Testis (tissue), 3 donors: ENCODE measurements around the gene CHRNB2. TPM values are rescaled to one million over a fixed set of nuclear protein-coding genes. Genes with fewer than 3 reads are reported as not detected.
A peak's percentile ranks its signal among the peaks of the same experiment; 100 is the strongest.

ENCODE experiments used
- DNase-seq: peaks from one replicate; pipeline ENCODE4 v3.0.0-alpha.2; 2019
- H3K27ac ChIP-seq, 2 donors: fragments of 200-600 bp; sonication (generic); one replicate each; pipeline ENCODE4 v1.5.1; 2019
- H3K27me3 ChIP-seq: fragments of 200-600 bp; sonication (generic); one replicate; pipeline ENCODE4 v1.5.1; 2019
- H3K36me3 ChIP-seq: fragments of 200-600 bp; sonication (generic); one replicate; pipeline ENCODE4 v1.5.1; 2017; ENCODE audit warnings: low read depth; ENCODE audit errors: missing control alignments
- H3K4me1 ChIP-seq: fragments of 200-600 bp; sonication (generic); one replicate; pipeline ENCODE4 v1.5.1; 2019
- H3K4me3 ChIP-seq, 2 donors: fragments of 200-600 bp; sonication (generic); one replicate each; pipeline ENCODE4 v1.5.1; 2017 to 2019
- H3K9me3 ChIP-seq: fragments of 200-600 bp; sonication (generic); one replicate; pipeline ENCODE4 v1.5.1; 2017
- POLR2A ChIP-seq: fragments of 450-650 bp; IDR thresholded peaks from one replicate; pipeline ENCODE4 v1.6.1; 2017; ENCODE audit warnings: antibody characterized with exemption, mild to moderate bottlenecking, moderate library complexity
- WGBS, 2 donors: methylation state at CpG; one replicate each; pipeline ENCODE4 v1.1.5; 2018; 5-methylcytosine and 5-hydroxymethylcytosine counted together
- intact Hi-C: fragments of 100-400 bp; cut with DNase I; formaldehyde crosslinking; loops from one replicate; pipeline ENCODE4 v1.15.1; 2023; ENCODE audit warnings: low total_unique reads
- polyA plus RNA-seq: library from polyadenylated mRNA; stranded (reverse); fragments of 350-450 nt; fragmentation: Illumina TruSeq; extraction: RNeasy Lipid Tissue Mini Kit (QIAGEN cat#74804); gene quantifications from one replicate; pipeline ENCODE4 v1.2.3, GENCODE V29; 2014; ENCODE audit warnings: low read depth, low replicate concordance; ENCODE audit not compliant: insufficient read depth
- total RNA-seq, 2 donors: library from RNA; depleted of rRNA; stranded (reverse); fragments of >200 nt; gene quantifications; one replicate each; pipeline ENCODE4 v1.2.3, GENCODE V29; 2016
- TF ChIP-seq, protein P1 (sequence below), 3 experiments: fragments of 450-650 bp in 2 of 3; fragments of 200-600 bp in 1 of 3; sonication (generic) in 1 of 3; IDR thresholded peaks; one replicate each; pipeline ENCODE4 v1.5.1; 2016 to 2019; ENCODE audit warnings: antibody characterized with exemption in 3 of 3, mild to moderate bottlenecking in 2 of 3, moderate library complexity in 1 of 3

The CHRNB2 gene
- total and polyA plus RNA-seq, 3 donors from 2014 or later, result 1.2 to 1.3 (median 1.3) TPM

DNA sequence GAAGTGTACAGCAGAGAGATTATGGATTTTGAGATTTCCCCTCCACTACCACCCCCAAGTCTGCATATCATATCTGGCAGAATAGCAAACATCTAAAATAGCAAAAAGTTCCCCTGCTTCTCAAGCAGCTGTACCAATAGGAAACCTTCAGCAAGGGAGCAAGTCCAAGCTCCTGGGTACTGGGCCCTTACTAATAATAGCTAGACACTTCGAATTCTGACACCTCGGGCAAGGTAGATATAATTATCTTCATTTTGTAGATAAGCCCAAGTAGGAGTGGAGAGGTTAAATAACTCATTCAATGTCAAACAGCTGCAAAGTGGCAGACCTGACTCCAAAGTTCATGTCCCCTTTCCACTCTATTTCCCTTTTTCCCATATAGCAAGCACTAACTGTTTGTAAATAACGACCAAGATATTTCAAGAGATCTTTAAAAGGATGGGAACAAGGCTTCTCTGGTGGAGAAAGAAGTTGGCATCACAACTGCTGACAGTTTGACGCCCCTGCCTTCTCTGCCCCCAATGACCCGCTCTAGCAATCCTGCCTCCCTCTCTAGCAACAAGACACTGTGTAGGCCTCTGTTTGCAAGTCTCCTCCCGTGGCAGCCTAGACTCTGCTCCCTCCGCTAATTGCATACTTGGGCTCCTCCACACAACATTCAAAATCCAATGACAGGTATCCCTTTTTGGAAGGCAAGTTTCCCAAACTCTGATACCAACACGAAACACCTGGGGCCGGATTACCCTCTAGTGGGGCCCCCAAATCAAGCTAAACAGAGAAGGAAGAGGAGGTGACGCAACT is 59.1 kb downstream of the CHRNB2 start:
- no peaks in the 10 kb centered on the region for H3K9me3 ChIP-seq
- peak; percentile 43 for DNase-seq
- H3K4me3 ChIP-seq, result peak overlapping the region; percentile 97 to 100
- peak overlapping the region; percentile 91 to 94 for H3K27ac ChIP-seq
- H3K4me1 ChIP-seq, result peaks cover 10% of the 10 kb centered on the region
- no peaks in the 10 kb centered on the region for H3K27me3 ChIP-seq
- WGBS, 2 donors, result 5 to 7% methylated on average over 9 to 10 of the region's 10 CpGs
- no peaks in the 10 kb centered on the region for H3K36me3 ChIP-seq
- TF ChIP-seq, protein P1, sequence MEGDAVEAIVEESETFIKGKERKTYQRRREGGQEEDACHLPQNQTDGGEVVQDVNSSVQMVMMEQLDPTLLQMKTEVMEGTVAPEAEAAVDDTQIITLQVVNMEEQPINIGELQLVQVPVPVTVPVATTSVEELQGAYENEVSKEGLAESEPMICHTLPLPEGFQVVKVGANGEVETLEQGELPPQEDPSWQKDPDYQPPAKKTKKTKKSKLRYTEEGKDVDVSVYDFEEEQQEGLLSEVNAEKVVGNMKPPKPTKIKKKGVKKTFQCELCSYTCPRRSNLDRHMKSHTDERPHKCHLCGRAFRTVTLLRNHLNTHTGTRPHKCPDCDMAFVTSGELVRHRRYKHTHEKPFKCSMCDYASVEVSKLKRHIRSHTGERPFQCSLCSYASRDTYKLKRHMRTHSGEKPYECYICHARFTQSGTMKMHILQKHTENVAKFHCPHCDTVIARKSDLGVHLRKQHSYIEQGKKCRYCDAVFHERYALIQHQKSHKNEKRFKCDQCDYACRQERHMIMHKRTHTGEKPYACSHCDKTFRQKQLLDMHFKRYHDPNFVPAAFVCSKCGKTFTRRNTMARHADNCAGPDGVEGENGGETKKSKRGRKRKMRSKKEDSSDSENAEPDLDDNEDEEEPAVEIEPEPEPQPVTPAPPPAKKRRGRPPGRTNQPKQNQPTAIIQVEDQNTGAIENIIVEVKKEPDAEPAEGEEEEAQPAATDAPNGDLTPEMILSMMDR (IDR thresholded peaks at IDR 0.05), result no peak
- TF ChIP-seq POLR2A, result no peak
- intact Hi-C loops, result no loop called here

GRCh38 chr1:154627257-154628120 is 59.9 kb downstream of the CHRNB2 start:
- no peaks in the 10 kb centered on the region for H3K9me3 ChIP-seq
- peaks cover 10% of the 10 kb centered on the region for H3K4me1 ChIP-seq
- H3K36me3 ChIP-seq, result no peaks in the 10 kb centered on the region
- peak overlapping the region; percentile 97 to 100 for H3K4me3 ChIP-seq
- H3K27ac ChIP-seq, result peak overlapping the region; percentile 91 to 94
- intact Hi-C loops, result no loop called here
- 0% methylated on average over 10 to 68 of the region's 70 CpGs for WGBS, 2 donors
- TF ChIP-seq POLR2A, result no peak
- TF ChIP-seq, protein P1 (IDR thresholded peaks at IDR 0.05), result no peak
- DNase-seq, result peak; percentile 95
- no peaks in the 10 kb centered on the region for H3K27me3 ChIP-seq

DNA sequence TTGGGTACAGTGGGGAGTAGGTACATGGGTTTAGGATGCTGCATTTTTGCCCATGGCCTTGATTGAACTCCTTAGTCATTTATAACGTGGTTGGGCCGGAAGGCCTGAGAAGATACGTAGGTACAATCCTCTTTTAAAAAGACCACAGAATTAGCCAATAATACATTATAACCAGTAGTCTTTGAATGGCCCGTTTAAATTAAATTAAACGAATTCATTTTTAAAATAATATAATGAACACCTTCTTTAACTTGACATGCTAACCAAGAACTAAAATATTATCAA is 60.5 kb downstream of the CHRNB2 start:
- TF ChIP-seq, protein P1 (IDR thresholded peaks at IDR 0.05), result no peak
- TF ChIP-seq POLR2A, result no peak
- Histone ChIP-seq H3K4me1 (peaks cover 10% of the 10 kb centered on the region), H3K36me3 (no peaks in the 10 kb centered on the region), H3K4me3 (peak overlapping the region; percentile 97 to 100), H3K9me3 (no peaks in the 10 kb centered on the region), H3K27me3 (no peaks in the 10 kb centered on the region), H3K27ac (peak overlapping the region; percentile 91 to 94)
- DNase-seq, result no peak
- 1 to 3% methylated on average over 5 of the region's 5 CpGs for WGBS, 2 donors
- intact Hi-C loops, result no loop called here

DNA sequence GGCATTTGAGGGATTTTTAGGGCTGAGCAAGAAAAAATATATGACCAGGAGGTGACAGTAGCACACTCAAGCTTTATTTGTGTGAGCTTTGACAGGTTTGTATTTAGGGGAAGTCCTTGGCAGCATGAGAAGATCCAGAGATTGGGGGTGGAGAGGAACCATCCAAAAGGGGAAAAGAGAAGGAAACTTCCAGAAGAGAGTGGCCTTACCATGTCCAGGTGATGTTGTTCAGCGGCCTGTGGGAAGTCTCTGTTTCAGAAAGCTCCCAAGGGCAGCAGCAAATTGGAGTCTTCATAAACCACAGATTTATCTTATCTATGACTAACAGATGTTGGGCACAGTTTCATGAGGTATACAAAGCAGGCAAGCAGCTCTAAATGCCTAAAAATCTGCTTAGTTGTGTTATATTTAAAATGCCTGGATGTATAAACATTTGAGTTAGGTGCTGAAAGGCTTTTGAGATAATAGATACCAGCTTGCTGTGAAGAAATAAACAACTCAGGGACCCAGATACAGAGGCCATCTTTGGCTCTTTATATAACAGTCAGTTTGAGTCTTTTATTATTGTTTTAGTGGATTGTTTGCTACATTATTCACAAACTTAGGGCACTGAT is 61.6 kb downstream of the CHRNB2 start:
- WGBS, 2 donors, result 89 to 92% methylated on average over 1 of the region's 1 CpG
- intact Hi-C loops, result no loop called here

More for the DNA sequence above, 61.6 kb downstream of the CHRNB2 start:
- Histone ChIP-seq H3K27me3 (no peaks in the 10 kb centered on the region), H3K4me3 (no peak overlapping the region), H3K27ac (no peak overlapping the region), H3K4me1 (peaks cover 10% of the 10 kb centered on the region), H3K9me3 (no peaks in the 10 kb centered on the region), H3K36me3 (no peaks in the 10 kb centered on the region)
- no peak for DNase-seq
- TF ChIP-seq, protein P1 (IDR thresholded peaks at IDR 0.05), result no peak
- TF ChIP-seq POLR2A, result no peak

Other genes starting within 250 kb of the CHRNB2 start
- 1 to 10 TPM; 2.0 to 2.2 TPM for gene AQP10, start 246.7 kb upstream of the CHRNB2 start, total RNA-seq
- 0.41 TPM for gene AQP10, start 246.7 kb upstream of the CHRNB2 start, polyA plus RNA-seq
- 100 to 1,000 TPM; 179 to 204 TPM for gene ATP8B2, start 242.3 kb upstream of the CHRNB2 start, total RNA-seq
- gene ATP8B2, start 242.3 kb upstream of the CHRNB2 start, polyA plus RNA-seq, result 50.9 TPM
- gene IL6R, start 162.4 kb upstream of the CHRNB2 start, total RNA-seq, result 10 to 100 TPM; 25.0 to 29.7 TPM
- 8.5 TPM for gene IL6R, start 162.4 kb upstream of the CHRNB2 start, polyA plus RNA-seq
- gene TDRD10, start 65.6 kb upstream of the CHRNB2 start, total RNA-seq, result 10 to 100 TPM; 50.9 to 60.3 TPM
- gene TDRD10, start 65.6 kb upstream of the CHRNB2 start, polyA plus RNA-seq, result 123 TPM
- 10 to 100 TPM; 53.7 to 57.9 TPM for gene SHE, start 65.4 kb upstream of the CHRNB2 start, total RNA-seq
- 50.9 TPM for gene SHE, start 65.4 kb upstream of the CHRNB2 start, polyA plus RNA-seq
- 10 to 100 TPM; 63.5 to 65.2 TPM for gene UBE2Q1, start 9.1 kb upstream of the CHRNB2 start, total RNA-seq
- 128 TPM for gene UBE2Q1, start 9.1 kb upstream of the CHRNB2 start, polyA plus RNA-seq
- gene ADAR, start 40.4 kb downstream of the CHRNB2 start, total RNA-seq, result 100 to 1,000 TPM; 168 to 181 TPM
- 94.4 TPM for gene ADAR, start 40.4 kb downstream of the CHRNB2 start, polyA plus RNA-seq